ENCODE data around the gene TCEANC.
"Not testable (repeated sequence)": the region's sequence is repeated elsewhere in the genome, so short reads cannot be mapped to it uniquely, and the experiment has no call there.

TCEANC gene, protein sequence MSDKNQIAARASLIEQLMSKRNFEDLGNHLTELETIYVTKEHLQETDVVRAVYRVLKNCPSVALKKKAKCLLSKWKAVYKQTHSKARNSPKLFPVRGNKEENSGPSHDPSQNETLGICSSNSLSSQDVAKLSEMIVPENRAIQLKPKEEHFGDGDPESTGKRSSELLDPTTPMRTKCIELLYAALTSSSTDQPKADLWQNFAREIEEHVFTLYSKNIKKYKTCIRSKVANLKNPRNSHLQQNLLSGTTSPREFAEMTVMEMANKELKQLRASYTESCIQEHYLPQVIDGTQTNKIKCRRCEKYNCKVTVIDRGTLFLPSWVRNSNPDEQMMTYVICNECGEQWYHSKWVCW

DNA sequence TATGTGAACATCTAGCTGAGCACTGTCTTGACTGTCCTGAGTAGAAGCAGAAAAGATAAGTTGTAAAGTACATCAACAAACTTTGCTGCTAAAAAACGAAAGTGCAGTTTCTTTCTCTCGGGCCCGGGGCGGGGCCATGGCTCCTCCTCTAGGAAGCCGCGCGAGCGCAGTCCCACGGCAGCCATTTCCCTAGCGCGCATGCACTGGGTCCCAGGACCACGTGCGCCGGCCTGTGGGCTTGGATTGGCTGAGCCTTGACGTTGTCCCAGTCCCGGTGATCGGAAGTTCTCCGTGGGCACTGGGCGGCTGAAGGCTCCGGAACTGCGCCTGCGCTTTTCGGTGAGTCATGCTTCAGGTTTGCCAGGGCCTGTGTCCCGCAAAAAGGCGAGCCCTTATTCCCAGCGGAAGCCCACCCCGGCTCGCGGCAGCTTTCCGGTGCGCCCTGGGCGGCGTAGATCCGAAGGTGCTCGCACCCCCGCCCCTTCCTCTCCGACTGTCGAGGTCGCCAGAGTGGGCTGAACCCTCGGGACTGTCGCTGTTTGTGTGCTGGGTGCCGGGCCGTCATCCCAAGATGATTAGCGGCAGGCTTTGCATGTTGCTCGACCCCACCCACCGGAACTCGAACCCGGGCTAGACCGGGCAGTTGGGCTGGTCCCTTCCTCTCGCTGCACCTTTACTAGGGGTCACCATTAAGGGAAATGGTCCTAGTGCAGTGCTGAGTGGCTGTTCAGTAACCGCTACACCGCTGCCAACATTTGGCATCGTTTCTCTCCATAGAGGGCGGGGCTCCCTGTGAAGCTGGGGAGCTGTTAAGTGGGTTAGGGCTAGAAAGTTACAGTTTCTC, at the start of gene TCEANC:
TCEANC (plus strand) TSS at position 292 of the 844 bp plus-strand sequence. CDS start 9,368 bp downstream, outside the sequence.
- peak; percentile 83 for DNase-seq

DNA sequence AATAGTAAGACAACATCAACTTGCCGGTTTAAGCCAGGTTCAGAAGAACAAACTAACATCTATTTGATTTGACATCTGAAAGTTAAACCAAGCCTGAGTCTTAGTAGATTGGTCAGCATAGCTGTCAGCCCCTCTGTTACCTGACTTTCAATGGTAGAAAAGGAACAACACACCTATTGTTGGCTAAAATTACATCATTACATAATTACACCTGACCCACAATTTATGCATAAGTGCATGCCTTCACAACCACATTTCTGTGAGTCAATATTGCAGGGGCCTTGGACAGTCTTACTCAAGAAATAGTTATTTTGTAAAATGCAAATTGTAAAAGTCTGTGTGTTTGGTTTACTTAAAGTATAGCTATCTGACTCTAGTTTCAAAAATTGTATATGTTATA, 47.3 kb upstream of the TCEANC start:
- no peak for DNase-seq

DNA sequence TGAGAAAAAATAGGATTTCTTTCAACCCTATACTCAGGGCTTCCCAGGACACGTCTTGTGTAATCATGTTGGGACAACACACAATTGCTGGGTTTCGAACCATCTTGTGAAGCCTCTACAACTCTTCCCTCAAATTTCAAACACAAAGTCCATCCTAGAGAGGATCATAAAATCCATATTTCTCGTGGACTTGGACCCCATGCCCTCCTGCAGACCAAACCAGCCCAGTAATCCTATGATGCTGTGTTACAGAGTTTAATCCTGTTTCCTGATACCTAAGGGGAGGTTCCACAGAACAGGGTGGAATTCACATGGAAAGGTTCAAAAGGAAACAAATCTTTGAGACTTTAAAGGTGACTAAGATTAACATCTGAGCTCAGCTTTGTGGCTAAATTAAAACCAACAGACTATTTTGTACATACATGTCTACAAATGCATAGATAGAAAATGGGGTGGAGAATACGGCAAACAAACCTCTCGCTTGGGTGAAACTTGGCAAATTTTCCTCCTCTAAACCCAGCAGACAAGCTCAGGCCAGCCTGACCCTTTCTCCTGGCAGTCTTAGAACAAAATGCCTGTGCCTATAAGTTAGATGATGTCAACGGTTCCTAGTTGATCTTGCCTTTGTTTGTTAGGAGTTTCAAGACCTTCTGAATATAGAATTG, 45.5 kb upstream of the TCEANC start:
- no peak for DNase-seq

DNA sequence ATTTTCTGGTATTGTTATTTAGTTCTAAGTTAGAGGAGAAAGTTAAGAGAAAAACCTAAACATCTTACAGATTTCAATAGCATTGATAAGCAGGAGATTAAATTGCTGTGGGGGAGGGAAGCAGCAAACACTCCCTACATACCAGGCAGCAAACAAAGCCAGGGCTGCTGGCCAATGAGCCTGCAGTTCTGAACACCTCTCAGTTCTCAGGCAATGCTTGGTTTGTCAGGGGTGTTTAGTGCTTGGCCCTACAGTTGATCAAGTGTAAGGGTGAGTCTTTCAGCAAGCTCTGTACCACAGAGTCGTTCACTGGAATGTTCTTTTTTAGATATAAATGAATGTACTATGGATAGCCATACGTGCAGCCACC, 45.0 kb upstream of the TCEANC start:
- no peak for DNase-seq

DNA sequence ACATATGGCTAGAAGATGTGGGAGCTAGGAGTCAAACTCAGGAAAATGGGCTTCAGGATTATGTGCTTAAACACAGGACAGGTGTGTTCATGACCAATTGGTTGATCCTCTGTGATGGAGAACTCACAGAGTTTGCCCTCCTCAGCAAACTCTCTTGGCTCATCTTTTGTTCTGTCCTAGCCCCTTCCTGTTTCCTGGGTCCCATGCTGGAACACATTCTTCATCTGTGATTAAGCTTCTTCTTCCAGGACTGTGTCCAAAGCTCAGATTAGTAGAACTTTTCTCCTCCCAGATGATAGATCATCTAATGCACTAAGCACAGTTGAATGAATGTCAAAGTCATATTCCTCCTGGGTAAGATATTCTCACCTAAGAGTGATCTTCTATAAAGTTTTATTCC, 38.8 kb upstream of the TCEANC start:
- DNase-seq = no peak

DNA sequence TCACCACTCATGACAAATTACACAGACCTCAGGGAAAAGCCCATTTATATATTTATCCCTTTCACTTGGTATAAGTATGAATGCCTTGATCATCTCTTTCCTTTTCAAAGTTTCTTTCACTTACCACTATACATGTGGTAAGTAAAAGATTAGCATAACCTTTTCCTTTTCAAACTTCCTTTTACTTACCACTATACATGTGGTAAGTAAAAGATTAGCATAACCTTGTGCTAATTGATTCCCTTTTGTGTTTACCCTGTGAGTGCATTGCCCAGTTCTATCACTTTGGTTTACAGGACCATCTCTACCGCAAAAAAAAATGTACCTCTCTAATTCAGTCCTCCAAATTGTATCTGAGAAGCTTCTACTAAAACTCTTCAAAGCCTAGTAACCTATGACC, 32.7 kb upstream of the TCEANC start:
- no peak for DNase-seq

DNA sequence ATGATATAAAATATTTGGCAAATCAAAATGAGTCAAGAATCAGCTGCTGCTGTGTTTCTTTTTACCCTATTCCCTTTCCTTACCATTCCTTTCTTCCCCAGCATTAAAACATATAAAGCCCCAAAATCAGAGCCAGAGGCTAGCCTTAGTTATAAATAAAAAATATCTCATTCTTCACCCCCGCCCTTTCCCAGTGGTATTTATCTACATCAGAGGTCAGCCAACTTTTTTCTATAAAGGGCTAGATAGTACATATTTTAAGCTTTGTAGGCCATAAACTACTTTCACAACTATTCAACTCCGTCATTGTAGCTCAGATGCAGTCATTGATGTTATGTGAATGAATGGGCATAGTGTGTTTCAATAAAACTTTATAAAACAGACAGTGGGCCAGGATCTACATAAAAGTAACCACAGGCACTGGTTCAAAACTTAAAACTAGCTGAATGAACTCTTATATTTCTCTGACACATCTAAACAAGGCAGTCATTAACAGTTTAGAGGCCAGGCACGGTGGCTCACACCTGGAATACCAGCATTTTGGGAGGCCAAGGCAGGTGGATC, 30.5 kb upstream of the TCEANC start:
- no peak for DNase-seq

DNA sequence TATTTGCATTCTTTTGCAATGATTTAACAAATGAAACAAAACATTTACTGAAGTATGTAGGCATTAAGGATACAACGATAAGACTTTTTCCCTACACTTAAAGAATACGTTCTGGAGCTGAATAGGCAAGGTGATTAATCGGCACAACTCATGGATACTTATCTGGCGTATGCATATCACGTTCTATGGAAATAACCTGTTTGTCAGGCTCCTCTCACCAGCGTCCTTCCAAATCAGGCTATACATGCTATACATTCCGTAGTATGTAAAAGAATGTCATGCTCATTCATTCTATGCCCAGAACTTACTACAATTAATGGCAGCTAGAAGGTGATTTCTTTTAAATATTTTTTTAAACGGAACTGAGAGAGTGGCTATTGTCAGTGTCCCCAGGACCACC, 25.6 kb upstream of the TCEANC start:
- no peak for DNase-seq

DNA sequence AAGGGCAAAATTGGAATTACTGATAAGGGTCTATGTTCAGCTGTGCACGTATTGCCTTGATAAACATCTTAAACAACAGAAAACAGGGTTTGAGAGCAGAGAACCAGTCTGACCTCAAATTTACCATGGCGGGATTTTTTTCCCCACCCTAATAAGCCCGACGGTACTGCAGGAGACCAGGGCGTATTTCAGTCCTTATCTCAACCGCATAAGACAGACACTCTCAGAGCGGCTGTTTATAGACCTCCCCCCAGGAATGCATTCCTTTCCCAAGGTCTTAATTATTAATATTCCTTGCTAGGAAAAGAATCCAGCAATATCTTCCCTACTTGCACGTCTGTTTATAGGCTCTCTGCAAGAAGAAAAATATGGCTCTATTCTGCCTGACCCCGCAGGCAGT, 15.7 kb upstream of the TCEANC start:
- not testable (repeated sequence) for DNase-seq

DNA sequence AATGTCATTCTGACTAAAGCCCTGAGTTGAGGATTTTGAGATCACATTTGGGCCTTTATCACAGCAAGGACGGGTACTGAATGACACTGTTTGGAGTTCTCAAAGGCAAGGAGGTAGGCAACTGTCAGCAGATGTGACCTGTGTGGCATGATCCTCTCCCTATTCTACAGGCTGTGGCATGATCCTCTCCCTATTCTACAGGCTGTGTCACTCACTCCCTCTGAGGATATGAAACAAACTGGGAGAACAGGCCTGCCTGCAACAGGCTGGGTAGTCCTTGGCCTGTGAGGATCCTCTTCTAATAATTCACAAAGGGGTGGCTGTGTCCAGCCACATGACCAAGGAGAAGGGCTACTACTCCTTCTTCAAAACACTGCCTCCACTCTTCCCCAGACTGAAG, 14.9 kb upstream of the TCEANC start:
- DNase-seq = no peak

DNA sequence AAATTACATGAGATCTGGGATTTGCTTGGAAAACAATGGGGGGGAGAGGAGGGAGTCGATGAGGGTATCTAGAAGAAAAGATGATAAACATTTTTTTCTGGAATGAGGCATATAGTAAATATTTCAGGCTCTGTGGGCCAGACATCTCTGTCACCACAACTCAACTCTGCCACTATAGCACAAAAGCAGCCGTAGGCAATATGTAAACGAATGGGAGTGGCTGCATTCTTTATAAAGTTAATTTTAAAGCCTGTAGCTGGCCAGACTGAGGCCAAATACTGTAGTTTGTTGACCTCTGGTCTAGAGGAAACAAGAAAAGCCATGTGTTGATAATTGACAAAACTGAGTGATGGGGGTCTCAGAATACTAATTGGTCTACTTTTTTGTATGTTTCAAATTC, 14.1 kb upstream of the TCEANC start:
- DNase-seq = no peak

DNA sequence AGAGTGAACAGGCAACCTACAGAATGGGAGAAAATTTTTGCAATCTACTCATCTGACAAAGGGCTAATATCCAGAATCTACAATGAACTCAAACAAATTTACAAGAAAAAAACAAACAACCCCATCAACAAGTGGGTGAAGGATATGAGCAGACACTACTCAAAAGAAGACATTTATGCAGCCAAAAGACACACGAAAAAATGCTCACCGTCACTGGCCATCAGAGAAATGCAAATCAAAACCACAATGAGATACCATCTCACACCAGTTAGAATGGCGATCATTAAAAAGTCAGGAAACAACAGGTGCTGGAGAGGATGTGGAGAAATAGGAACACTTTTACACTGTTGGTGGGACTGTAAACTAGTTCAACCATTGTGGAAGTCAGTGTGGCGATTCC, 11.3 kb upstream of the TCEANC start:
- DNase-seq = not testable (repeated sequence)

DNA sequence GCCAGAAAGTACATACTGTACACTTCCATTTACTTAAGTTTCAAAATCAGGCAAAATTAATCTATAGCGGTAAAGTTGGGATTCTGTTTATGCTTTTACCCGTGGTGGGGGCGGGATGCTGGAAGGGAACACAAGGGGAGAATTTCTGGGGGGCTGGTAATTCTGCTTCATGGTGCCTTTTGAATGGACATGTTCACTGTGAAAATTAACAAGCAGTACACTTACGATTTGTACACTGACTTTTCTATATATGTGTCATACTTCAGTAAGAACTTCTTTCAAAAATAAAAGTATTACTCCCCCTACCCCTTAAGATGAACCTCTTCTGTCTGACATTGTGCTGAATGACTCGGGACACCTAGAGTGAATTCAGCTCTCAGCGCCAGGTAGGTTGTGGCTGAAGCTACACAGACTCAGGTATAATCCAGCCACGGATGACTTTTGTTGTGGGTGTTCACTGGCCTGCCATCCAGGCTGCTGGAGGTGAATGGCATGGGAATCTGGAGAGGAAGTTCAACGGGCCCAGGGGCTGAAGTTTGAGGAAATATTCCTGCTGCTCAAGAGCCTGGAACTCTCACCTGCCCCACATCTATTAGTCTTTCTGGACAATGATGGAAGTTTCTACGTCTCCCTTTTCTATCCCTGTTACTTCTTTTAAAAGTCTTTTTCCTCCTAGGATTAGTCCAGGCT, 7.3 kb upstream of the TCEANC start:
- DNase-seq = no peak

DNA sequence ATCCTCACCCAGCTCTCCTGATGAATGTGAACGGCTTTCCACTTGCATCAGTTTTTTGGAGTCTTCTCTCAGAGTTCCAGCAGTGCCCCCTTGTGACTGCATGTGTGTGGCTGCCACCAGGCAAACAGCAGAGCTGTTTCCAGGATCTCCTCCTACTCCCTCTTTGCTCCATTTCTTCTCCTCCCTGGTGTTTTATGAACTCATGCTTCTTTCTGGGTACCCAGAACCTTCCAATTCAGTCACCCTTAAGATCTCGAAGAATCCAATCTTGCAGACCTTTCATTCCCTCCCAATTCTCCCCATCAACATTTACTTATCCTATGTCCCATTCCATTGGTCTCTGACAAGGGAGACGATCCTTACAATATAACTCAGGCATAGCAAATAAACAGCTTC, 6.8 kb upstream of the TCEANC start:
- peak; percentile 37 for DNase-seq

DNA sequence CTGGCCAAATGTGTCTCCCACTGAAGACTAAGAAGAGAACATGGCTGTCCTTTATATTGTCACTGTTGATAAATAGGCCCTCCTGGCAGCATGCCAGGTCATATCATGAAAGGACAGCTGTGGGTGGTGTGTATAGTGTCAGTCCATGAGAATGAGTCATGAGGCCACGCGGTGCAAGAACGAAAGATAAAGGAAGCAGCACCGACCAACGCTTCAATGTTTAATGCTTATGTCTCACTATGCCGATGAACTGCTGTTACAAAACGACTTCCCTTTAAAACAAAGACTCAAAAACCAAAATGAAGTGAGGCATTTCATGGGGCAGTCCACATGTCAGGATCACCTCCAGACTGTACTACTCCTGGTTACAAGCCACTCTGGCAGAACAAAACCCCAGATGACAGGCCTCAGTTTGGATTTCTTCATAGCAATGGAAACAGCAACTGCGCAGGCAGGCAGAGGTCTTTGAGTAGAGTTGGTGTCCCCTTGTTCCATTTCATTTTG, 5.2 kb upstream of the TCEANC start:
- DNase-seq = peak; percentile 77

DNA sequence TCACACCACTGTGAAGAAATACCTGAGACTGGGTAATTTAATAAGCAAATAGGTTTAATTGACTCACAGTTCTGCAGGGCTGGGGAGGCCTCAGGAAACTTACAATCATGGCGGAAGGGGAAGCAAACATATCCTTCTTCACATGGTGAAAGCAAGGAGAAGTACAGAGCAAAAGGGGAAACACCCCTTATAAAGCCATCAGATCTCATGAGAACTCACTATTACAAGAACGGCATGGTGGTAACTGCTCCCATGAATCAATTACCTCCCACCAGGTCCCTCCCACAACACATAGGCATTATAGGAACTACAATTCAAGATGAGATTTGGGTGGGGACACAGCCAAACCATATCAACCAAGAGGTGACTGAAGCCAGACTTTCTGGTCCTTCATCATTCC, 4.6 kb upstream of the TCEANC start:
- DNase-seq = not testable (repeated sequence)

DNA sequence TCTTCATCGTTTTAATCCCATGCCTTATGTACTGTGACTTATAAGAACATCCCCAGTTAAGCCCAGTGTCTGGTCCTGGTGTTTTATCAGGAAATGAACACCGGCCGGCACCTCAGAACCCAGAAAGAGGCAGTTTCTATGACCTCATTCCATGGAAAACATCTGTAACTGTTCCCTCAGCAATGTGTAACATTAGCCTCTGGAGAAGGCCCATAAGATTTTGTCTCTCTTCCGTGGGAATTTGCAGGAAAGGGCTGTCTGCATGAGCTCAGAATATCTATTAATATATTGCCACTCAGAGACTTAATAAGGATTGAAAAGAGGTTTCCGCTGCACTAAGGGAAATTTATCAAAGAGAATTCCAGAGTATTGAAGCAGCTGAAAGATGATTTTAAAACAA, 3.1 kb upstream of the TCEANC start:
- DNase-seq = no peak

DNA sequence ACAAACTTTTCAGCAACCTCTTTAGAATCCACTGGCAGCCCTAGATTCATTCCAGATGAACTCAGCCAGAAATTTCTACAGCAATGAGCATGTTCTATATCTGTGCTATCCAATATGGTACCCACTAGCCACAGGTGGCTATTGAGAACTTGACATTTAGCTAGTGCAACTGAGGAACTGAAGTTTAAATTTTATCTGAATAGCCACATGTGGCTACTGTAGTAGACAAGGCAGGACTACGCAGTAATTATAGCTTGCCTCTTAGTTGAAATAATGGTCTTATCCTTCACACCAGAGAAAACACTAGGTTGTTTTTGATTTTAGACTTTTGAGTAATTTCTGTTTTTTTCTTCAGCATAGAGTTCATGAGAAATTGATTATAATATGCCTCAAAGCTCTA, 2.6 kb upstream of the TCEANC start:
- DNase-seq = no peak

DNA sequence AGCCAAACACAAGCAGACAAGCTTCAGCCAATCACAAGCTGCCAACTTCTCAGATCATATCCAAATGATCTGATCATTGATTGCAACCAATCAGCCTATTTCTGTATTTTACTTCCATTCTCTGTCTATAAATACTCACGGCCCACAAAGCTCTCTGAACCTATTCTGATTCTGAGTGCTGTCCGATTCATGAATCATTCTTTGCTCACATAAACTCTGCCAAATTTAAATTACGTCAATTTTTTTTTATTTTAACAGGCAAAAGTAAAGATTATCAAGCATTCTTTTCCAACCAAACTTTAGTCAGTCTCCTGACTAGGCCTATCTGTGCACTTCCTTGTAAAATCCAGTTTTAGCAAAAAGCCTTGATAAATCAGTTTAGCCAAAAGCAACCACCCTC, 1.8 kb upstream of the TCEANC start:
- DNase-seq = no peak

DNA sequence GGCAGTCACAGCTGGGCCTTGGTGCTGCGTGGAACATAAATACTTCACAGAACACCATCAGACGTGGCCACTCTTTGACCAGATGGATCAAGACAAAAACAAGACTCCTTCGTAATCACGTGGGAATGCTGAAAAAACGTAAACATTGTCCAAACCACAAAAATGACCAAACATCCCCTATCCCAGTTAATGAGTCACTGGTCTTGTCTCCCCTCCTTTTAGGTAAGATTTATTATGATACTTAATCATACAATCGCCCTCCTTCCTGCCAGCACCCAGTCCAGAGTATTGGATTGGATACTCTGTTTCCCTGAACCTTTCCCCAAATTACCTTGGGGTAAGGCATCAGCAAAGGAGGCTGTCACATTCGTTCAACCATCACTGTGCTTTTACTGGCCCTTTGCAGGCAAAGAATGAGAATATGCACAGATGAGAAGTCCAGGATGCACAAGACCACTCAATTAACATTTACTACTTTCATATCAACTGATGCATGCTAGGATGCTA, 601 bp upstream of the TCEANC start:
- DNase-seq = no peak

DNA sequence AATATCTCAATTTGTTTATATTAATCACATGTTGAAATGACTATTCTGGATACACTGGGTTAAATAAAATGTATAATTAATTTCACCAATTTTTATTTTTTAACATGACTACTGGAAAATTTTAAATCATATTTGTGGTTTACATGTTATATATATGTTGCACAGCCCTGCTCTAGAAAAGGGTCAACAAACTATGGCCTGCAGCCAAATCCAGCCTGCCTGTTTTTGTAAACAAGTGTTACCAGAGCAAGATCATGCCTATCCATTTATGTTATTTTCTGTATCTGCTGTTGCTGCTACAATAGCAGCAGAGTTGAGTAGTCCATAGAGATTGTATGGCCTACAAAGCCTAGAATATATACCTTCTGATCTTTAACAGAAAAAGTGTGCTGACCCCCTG, 1.2 kb downstream of the TCEANC start:
- DNase-seq = no peak

DNA sequence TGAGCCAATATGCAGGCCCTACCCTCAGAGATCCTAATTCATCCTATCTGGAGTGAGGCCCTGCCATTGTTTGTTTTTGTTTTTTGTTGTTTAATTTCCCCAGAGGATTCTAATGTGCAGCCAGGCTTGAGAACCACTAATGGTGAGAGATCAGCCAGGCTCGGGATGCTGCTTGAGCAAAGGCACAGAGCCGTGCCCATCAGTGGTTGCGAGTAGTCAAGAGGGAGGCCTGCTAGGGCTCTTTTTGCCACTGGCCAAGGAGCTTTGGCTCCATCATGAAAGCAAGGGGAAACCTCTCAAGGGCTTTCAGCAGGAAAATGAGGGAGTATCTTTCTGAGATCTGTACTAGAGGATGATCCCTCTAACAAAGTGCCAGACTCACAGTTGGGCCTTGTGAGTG, 2.7 kb downstream of the TCEANC start:
- no peak for DNase-seq

DNA sequence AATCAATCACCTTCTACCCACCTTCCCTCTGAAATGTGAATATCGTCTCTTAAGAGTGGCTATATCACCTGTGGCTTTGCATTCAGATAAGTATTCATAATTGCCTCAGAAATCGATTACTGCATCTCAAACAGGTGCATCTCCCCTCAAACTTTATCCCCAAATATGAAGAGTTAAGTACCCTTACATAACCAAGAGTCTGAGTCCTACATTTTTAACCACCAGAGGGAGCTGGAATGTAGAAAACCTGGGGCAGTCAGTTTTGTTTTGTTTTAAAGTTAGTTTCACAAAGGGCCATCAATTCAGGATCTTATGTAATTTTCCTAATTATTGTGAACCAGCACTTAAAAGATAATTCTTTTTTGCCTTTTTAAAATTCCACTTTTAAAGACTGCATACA, 5.7 kb downstream of the TCEANC start:
- DNase-seq = peak; percentile 0

Data from DMS153 (cell line).